AG10803 (cell line): Measurements from ENCODE around the gene MFSD6.

Experiments used
- DNase-seq: peaks from one replicate; pipeline ENCODE4 v3.0.0; 2010; ENCODE audit warnings: low read depth
- H3K4me3 ChIP-seq: 2 replicates; pipeline ENCODE4 v1.5.1; 2011; ENCODE audit warnings: mild to moderate bottlenecking, low read length, control low read depth
- CTCF ChIP-seq: conservative IDR thresholded peaks from 2 replicates; pipeline ENCODE4 v1.5.1; 2011; ENCODE audit warnings: mild to moderate bottlenecking, low read length, control low read depth, inconsistent platforms

MFSD6 gene

GRCh38 chr2:190477661-190478454 is 69.7 kb downstream of the MFSD6 start:
- no peak for TF ChIP-seq CTCF
- DNase-seq = peak; percentile 31
- no peak overlapping the region for H3K4me3 ChIP-seq

- no peak overlapping the region for H3K4me3 ChIP-seq
- TF ChIP-seq CTCF = no peak
- DNase-seq = no peak
These were observed 70.5 kb downstream of the MFSD6 start for GRCh38 chr2:190478572-190479195.

GRCh38 chr2:190481339-190481738 is 73.2 kb downstream of the MFSD6 start:
- no peak for TF ChIP-seq CTCF
- no peak overlapping the region for H3K4me3 ChIP-seq
- DNase-seq = no peak

GRCh38 chr2:190482451-190482850 is 74.3 kb downstream of the MFSD6 start:
- no peak for TF ChIP-seq CTCF

GRCh38 chr2:190486037-190486623 is 78.0 kb downstream of the MFSD6 start:
- no peak overlapping the region for H3K4me3 ChIP-seq
- TF ChIP-seq CTCF = no peak
- no peak for DNase-seq

More at GRCh38 chr2:190482451-190482850, 74.3 kb downstream of the MFSD6 start:
- H3K4me3 ChIP-seq = no peak overlapping the region
- DNase-seq = peak; percentile 81

- DNase-seq = no peak
- no peak overlapping the region for H3K4me3 ChIP-seq
- no peak for TF ChIP-seq CTCF
These were observed 80.5 kb downstream of the MFSD6 start for GRCh38 chr2:190488516-190489233.
